Tibial nerve (tissue), 4 donors: Measurements from ENCODE around the gene PLB1. TPM values are rescaled to one million over a fixed set of nuclear protein-coding genes. Genes with fewer than 3 reads are reported as not detected.

Experiments used
- DNase-seq, 2 donors: peaks; one replicate each; pipeline ENCODE4 v3.0.0-alpha.2; 2019; ENCODE audit warnings: low spot score in 2 of 2
- H3K27ac ChIP-seq, 4 donors: fragments of 200-600 bp; sonication (generic) in 3 of 4; one replicate each; pipeline ENCODE4 v1.5.1; 2017 to 2019; ENCODE audit warnings: mild to moderate bottlenecking in 1 of 4
- H3K27me3 ChIP-seq, 2 donors: fragments of 200-600 bp; sonication (generic) in 1 of 2; one replicate each; pipeline versions ENCODE4 v1.5.1 to v1.6.0; 2017 to 2019
- H3K36me3 ChIP-seq, 3 donors: fragments of 200-600 bp; sonication (generic); one replicate each; pipeline ENCODE4 v1.5.1; 2018 to 2019
- H3K4me1 ChIP-seq, 4 donors: fragments of 200-600 bp; sonication (generic) in 3 of 4; one replicate each; pipeline ENCODE4 v1.5.1; 2017 to 2019
- H3K4me3 ChIP-seq, 4 donors: fragments of 200-600 bp; sonication (generic) in 3 of 4; one replicate each; pipeline ENCODE4 v1.5.1; 2017 to 2019; ENCODE audit warnings: mild to moderate bottlenecking in 1 of 4, moderate library complexity in 1 of 4
- H3K9me3 ChIP-seq, 4 donors: fragments of 200-600 bp; sonication (generic) in 3 of 4; one replicate each; pipeline ENCODE4 v1.5.1; 2017 to 2019
- EP300 ChIP-seq, 2 donors: sonication (generic); formaldehyde crosslinking; IDR thresholded peaks; one replicate each; pipeline ENCODE4 v1.6.1; 2017; ENCODE audit warnings: antibody characterized with exemption in 2 of 2, mild to moderate bottlenecking in 1 of 2
- POLR2A ChIP-seq, 2 donors: fragments of 450-650 bp; IDR thresholded peaks; one replicate each; pipeline ENCODE4 v1.6.1; 2017; ENCODE audit warnings: antibody characterized with exemption in 2 of 2, mild to moderate bottlenecking in 2 of 2, moderate library complexity in 2 of 2
- WGBS, 2 donors: methylation state at CpG; one replicate each; pipeline ENCODE4 v1.1.5; 2018; 5-methylcytosine and 5-hydroxymethylcytosine counted together
- total RNA-seq, 4 donors: library from RNA; depleted of rRNA; stranded (reverse); fragments of >200 nt; gene quantifications; one replicate each; pipeline ENCODE4 v1.1.0, GENCODE V29; 2016
- TF ChIP-seq, protein P1 (sequence below), 5 experiments: fragments of 200-600 bp in 3 of 5; fragments of 450-650 bp in 2 of 5; sonication (generic) in 3 of 5; IDR thresholded peaks; one replicate each; pipeline ENCODE4 v1.5.1; 2016 to 2019; ENCODE audit warnings: antibody characterized with exemption in 5 of 5, mild to moderate bottlenecking in 3 of 5, moderate library complexity in 2 of 5

The PLB1 gene
- total RNA-seq, 4 donors from 2014 or later = 1.7 to 8.4 (median 4.7) TPM

- Histone ChIP-seq H3K36me3 (no peaks in the 10 kb centered on the region), H3K4me3 (no peak overlapping the region), H3K27ac (no peak overlapping the region), H3K4me1 (peaks cover 0 to 4% (median 2%) of the 10 kb centered on the region in 4 donors), H3K27me3 (no peaks in the 10 kb centered on the region), H3K9me3 (peaks cover 0 to 15% (median 2%) of the 10 kb centered on the region in 4 donors)
- TF ChIP-seq, protein P1, sequence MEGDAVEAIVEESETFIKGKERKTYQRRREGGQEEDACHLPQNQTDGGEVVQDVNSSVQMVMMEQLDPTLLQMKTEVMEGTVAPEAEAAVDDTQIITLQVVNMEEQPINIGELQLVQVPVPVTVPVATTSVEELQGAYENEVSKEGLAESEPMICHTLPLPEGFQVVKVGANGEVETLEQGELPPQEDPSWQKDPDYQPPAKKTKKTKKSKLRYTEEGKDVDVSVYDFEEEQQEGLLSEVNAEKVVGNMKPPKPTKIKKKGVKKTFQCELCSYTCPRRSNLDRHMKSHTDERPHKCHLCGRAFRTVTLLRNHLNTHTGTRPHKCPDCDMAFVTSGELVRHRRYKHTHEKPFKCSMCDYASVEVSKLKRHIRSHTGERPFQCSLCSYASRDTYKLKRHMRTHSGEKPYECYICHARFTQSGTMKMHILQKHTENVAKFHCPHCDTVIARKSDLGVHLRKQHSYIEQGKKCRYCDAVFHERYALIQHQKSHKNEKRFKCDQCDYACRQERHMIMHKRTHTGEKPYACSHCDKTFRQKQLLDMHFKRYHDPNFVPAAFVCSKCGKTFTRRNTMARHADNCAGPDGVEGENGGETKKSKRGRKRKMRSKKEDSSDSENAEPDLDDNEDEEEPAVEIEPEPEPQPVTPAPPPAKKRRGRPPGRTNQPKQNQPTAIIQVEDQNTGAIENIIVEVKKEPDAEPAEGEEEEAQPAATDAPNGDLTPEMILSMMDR (IDR thresholded peaks at IDR 0.05) = no peak
- no peak for TF ChIP-seq POLR2A (IDR thresholded peaks at IDR 0.05)
- TF ChIP-seq EP300 (IDR thresholded peaks at IDR 0.05) = no peak
- DNase-seq = no peak
- 62 to 66% methylated on average over 8 of the region's 8 CpGs for WGBS, 2 donors
These were observed 30.5 kb upstream of the PLB1 start for GRCh38 chr2:28465148-28465885.

GRCh38 chr2:28469304-28469703, 26.6 kb upstream of the PLB1 start:
- no peak overlapping the region for H3K27ac ChIP-seq
- TF ChIP-seq, protein P1 (IDR thresholded peaks at IDR 0.05) = no peak
- TF ChIP-seq EP300 (IDR thresholded peaks at IDR 0.05) (no peak), POLR2A (IDR thresholded peaks at IDR 0.05) (no peak)
- peaks cover 0 to 4% (median 2%) of the 10 kb centered on the region in 4 donors for H3K4me1 ChIP-seq
- H3K9me3 ChIP-seq = no peaks in the 10 kb centered on the region
- H3K27me3 ChIP-seq = no peaks in the 10 kb centered on the region
- no peak overlapping the region for H3K4me3 ChIP-seq
- no peaks in the 10 kb centered on the region for H3K36me3 ChIP-seq
- DNase-seq = no peak

- no peaks in the 10 kb centered on the region for H3K27me3 ChIP-seq
- H3K4me1 ChIP-seq = peaks cover 0 to 4% (median 2%) of the 10 kb centered on the region in 4 donors
- 63 to 66% methylated on average over 4 of the region's 4 CpGs for WGBS, 2 donors
- no peak overlapping the region for H3K27ac ChIP-seq
- no peak overlapping the region for H3K4me3 ChIP-seq
- no peaks in the 10 kb centered on the region for H3K36me3 ChIP-seq
- no peaks in the 10 kb centered on the region for H3K9me3 ChIP-seq
- TF ChIP-seq, protein P1 (IDR thresholded peaks at IDR 0.05) = no peak
- TF ChIP-seq EP300 (IDR thresholded peaks at IDR 0.05) = no peak
- TF ChIP-seq POLR2A (IDR thresholded peaks at IDR 0.05) = no peak
- no peak for DNase-seq
These were observed 25.8 kb upstream of the PLB1 start for GRCh38 chr2:28469947-28470535.

DNA sequence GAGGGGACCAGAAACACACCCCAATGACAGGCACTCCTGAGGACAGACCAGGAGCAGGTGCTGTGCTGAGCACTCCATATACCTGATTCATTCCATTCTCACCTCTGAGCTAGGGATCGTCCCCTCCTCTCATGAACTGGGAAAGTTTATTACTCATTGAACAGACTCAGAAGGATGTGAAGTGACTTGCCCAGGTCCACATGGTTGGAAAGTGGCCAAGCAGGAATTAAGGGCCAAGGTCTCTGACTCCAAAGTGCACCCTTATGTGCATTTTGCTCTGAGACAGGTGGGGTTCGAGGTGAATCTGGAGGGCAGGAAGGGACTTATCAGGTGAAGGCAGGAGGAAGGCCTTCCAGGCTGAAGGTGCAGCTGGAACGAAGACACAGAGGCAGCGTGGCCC, 25.1 kb upstream of the PLB1 start:
- no peak for DNase-seq
- 88 to 94% methylated on average over 4 of the region's 4 CpGs for WGBS, 2 donors
- Histone ChIP-seq H3K27ac (no peak overlapping the region), H3K36me3 (no peaks in the 10 kb centered on the region), H3K9me3 (no peaks in the 10 kb centered on the region), H3K4me3 (no peak overlapping the region), H3K4me1 (peaks cover 0 to 4% (median 2%) of the 10 kb centered on the region in 4 donors), H3K27me3 (no peaks in the 10 kb centered on the region)
- TF ChIP-seq POLR2A (IDR thresholded peaks at IDR 0.05) = no peak
- TF ChIP-seq EP300 (IDR thresholded peaks at IDR 0.05) = no peak
- TF ChIP-seq, protein P1 (IDR thresholded peaks at IDR 0.05) = no peak

GRCh38 chr2:28471214-28471613, 24.6 kb upstream of the PLB1 start:
- Histone ChIP-seq H3K4me1 (peaks cover 0 to 4% (median 2%) of the 10 kb centered on the region in 4 donors), H3K27me3 (no peaks in the 10 kb centered on the region), H3K27ac (no peak overlapping the region), H3K9me3 (no peaks in the 10 kb centered on the region), H3K4me3 (no peak overlapping the region), H3K36me3 (no peaks in the 10 kb centered on the region)
- 65 to 77% methylated on average over 5 of the region's 5 CpGs for WGBS, 2 donors
- DNase-seq = no peak
- TF ChIP-seq, protein P1 (IDR thresholded peaks at IDR 0.05) = no peak
- no peak for TF ChIP-seq POLR2A (IDR thresholded peaks at IDR 0.05)
- no peak for TF ChIP-seq EP300 (IDR thresholded peaks at IDR 0.05)
